GM12874 (cell line): ENCODE results near the gene UBE2D4.

Source experiments
- TF ChIP-seq, protein P1 (sequence below): IDR thresholded peaks from 2 replicates; pipeline ENCODE4 v1.5.1; 2011; ENCODE audit warnings: low read depth, mild to moderate bottlenecking, control low read depth, low read length, moderate library complexity; ENCODE audit not compliant: insufficient read depth

Gene UBE2D4

DNA sequence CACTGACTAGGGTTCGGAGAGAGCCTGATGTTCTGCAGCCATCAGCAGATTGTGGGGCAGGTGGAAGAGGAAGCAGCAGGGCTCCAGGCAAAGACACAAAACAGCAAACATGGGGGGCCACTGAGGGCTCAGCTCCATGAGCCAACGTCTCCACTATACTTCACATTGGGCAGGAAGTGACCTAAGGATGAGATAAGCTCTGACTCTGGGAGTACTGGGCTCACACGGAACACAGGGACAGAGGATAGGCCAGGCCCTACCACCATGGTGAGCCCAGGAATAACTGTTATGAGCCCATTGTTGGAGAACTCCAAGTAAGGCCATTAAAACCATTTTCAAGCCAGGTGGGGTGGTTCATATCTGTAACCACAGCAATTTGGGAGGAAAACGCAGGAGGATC, 42.0 kb upstream of the UBE2D4 start:
- TF ChIP-seq, protein P1, sequence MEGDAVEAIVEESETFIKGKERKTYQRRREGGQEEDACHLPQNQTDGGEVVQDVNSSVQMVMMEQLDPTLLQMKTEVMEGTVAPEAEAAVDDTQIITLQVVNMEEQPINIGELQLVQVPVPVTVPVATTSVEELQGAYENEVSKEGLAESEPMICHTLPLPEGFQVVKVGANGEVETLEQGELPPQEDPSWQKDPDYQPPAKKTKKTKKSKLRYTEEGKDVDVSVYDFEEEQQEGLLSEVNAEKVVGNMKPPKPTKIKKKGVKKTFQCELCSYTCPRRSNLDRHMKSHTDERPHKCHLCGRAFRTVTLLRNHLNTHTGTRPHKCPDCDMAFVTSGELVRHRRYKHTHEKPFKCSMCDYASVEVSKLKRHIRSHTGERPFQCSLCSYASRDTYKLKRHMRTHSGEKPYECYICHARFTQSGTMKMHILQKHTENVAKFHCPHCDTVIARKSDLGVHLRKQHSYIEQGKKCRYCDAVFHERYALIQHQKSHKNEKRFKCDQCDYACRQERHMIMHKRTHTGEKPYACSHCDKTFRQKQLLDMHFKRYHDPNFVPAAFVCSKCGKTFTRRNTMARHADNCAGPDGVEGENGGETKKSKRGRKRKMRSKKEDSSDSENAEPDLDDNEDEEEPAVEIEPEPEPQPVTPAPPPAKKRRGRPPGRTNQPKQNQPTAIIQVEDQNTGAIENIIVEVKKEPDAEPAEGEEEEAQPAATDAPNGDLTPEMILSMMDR = no peak

DNA sequence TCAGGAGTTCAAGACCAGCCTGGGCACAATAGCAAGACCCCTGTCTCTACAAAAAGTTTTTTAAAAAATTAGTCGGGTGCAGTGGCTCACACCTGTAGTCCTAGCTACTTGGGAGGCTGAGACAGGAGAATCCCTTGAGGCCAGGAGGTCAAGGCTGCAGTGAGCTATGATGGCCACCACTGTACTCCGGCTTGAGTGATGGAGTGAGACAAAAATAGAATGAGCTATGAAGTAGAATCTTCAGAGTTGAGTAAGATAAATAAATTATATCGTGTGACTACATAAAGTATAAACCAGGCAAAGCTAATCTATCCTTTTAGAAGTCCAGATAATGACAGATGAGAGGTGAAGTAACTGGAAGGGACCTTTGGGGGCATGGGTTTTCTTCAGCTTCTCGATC, 41.6 kb upstream of the UBE2D4 start:
- TF ChIP-seq, protein P1 = no peak

DNA sequence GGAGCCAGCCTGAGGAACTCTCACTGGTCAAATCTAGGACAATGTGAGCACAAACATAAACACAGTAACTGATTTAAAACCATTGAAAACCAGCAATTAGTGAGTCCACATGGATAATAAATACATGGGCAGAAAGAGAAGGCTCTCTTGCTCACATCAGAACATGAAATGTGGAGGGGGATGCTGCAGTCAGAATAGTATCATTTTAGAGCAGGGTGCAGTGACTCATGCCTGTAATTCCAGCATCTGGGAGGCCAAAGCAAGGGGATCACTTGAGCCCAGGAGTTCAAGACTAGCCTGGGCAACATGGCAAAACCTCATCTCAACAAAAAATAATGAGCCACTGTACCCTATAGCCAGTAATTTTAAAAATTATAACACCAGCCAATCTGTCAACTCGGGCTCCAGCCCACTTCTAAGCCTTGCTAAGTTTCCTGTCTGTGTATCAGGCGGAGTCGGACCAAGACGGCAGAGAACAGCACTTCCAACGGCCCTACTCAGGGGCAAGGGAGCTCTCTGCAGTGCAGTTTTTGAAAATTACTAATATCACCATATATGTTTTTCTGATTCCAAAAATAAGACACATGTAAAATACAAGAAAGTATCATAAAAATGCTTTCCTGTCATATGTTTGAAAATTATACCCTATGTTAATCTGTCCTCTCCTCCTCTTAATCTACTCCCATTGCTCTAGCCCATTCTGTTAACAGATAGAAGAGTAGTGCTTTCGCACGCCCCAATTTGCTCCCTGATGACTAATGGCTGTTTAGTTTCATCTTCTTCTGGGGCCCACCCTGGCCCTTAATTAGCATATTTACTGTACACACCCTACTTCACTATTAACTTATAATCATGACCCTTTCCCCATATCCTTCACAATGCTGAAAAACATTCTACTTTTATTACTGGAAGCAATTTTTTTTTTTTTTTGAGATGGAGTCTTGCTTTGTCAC, 37.0 kb upstream of the UBE2D4 start:
- TF ChIP-seq, protein P1 = no peak

DNA sequence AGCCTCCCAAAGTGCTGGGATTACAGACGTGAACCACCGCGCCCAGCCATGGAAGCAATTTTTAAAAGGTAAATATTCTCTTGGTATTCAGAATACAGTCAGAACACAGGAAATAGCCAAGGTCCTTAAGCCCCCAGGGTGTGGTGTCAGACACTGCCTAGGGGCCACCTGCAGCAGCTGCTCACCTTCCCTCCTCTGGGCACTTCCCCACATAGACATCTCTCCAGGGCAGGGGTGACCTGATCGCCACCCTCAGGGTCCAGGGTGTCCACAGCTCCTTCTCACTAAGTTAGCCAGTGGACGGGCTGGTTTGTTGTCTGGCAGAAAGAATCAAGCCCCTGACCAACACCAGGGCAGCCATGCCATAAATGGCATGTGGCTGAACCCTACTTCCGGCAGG, 35.8 kb upstream of the UBE2D4 start:
- TF ChIP-seq, protein P1 = no peak

DNA sequence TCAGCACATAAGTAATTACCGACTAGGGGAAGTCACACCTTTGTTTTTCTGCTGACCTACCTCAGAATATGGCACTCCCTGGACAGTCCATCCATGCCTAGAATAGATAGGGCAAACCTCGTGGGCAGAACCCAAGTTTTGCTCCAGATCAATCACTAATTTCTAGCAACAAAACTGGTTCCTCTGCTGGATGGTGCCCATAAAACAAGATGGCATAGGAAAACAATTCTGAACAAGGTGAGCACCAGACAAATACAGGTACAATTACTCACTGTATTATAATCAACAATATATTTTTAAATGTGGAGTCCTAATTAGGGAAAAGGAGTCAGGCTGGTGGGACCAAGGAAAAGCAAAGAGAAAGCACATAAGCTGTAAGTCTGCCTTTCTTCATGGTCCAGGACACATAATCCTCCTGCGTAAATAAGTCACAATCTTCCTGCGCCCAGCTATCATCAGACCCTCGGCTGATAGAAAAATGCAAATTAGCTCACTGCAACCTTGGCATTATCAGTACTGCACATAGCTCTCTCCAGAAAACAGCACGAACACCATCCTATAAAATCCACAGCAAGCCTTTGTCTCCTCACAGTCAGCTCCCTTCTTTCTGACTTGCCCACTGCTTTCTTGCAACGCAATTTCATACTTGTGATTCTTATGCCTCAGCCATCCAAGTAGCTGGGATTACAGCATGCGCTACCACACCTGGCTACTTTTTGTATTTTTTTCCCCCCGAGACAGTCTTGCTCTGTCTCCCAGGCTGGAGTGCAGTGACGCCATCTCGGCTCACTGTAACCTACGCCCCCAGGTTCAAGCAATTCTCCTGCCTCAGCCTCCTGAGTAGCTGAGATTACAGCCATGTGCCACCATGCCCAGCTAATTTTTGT, 34.9 kb upstream of the UBE2D4 start:
- TF ChIP-seq, protein P1 = no peak

DNA sequence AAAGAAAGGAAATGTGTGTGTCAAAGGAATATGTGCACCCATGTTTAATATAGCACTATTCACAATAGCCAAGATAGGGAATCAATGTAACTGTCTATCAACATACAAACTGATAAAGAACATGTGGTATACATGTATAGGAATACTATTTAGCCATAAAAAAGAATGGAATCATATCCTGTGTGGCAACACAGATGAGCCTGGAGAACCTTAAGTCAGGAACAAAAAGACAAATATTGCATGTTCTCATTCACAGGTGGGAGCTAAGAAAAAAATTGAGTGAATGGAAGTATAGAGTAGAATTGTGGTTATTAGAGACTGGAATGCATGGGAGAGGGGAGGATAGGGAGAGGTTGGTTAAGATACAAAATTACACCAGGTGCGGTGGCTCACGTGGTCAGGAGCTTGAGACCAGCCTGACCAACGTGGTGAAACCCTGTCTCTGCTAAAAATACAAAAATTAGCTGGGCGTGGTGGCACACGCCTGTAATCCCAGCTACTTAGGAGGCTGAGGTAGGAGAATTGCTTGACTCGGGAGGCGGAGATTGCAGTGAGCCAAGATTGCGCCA, 30.3 kb upstream of the UBE2D4 start:
- TF ChIP-seq, protein P1 = no peak

DNA sequence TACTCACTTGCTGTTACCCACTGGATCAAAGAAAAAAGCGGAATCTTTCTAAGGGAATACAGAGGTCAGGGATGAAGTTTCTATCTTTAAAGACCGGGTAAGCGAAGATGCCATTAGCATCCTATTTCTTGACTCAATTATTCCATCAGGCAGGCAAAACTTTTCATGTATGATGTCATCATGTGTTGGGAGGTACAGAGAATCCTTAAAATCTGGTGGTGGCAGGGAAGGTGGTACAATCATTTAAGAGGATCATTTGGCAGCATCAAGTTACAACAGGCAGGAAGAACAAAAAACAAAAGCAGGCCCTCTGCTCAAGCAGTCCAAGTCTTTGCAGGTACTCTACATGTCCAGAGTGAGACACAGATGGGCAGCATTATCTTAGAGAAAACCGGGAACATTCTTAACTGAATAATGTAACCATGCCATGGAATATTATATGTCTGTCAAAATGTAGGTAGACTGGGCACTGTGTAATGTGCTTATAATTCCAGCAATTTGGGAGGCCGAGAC, 23.6 kb upstream of the UBE2D4 start:
- TF ChIP-seq, protein P1 = no peak
